VCaP (cell line): ENCODE results near the gene DGKD.
"Not testable (repeated sequence)": the region's sequence is repeated elsewhere in the genome, so short reads cannot be mapped to it uniquely, and the experiment has no call there.

Experiments
- H3K27ac ChIP-seq: fragments of 450-650 bp; 2 replicates; pipeline ENCODE4 v1.5.1; 2017
- CTCF ChIP-seq: fragments of 450-650 bp; conservative IDR thresholded peaks from 2 replicates; pipeline ENCODE4 v1.5.1; 2017; ENCODE audit warnings: mild to moderate bottlenecking, moderate library complexity

Gene DGKD

GRCh38 chr2:233386382-233387041 lies 32.2 kb downstream of the DGKD start:
- no peak for TF ChIP-seq CTCF
- peak overlapping the region; percentile 61 for H3K27ac ChIP-seq

DNA sequence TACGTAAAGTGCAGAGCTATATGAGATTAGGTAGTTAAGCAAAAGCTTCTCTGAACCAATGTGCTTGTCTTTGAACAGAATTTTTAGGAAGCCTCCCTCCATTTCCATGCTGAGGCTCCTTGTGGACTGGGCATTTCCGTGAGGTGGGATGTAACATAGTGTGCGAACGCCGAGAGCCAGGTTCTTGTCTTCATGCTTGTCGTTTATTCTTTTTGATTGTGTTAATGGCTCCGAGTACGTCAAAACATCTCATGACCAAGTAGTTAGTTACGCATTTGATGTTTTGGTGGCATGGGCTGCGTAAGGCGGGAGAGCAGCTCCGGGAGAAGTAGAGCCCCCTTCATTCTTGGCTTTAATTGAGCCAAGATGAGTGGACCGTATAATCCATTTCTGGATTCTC lies 32.9 kb downstream of the DGKD start:
- TF ChIP-seq CTCF, result no peak
- peak overlapping the region; percentile 61 for H3K27ac ChIP-seq

DNA sequence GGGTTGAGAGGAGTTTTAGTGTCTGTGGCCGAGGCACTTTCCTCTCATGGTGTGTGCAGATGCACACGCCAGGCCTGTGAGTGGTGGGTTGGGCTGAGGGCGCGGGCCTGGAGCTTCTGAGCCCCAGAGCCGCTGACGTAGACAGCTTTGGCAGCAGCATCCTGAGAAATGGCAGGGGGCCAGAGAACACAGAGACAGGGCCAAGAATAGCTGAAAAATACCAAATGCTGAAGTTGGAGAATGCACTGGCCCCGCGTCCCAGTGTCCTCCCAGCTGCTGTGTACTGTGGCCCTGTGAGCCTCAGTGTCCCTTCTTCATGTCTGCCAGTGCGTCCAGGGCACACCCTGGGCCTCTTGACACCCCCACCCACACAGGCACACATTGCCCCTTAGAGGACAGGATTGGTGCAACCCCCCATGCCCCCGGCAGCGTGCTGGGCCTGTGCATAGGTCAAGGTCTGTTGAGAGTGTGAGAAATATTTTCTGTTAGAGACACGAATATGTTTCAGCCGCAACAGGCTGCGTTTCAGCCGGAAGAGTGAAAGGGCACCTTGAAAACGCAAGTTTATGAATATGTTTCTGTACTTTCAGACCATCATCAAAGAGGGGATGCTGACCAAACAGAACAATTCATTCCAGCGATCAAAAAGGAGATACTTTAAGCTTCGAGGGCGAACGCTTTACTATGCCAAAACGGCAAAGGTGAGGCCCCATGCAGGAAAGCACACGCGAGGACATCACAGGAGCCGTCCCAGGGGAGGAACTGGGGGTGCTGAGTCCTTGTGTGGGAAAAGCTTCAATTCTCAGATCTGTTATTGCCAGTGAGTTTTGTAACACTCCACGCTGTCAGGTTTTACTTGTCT lies 33.6 kb downstream of the DGKD start:
- TF ChIP-seq CTCF, result no peak
- peak overlapping the region; percentile 61 for H3K27ac ChIP-seq

DNA sequence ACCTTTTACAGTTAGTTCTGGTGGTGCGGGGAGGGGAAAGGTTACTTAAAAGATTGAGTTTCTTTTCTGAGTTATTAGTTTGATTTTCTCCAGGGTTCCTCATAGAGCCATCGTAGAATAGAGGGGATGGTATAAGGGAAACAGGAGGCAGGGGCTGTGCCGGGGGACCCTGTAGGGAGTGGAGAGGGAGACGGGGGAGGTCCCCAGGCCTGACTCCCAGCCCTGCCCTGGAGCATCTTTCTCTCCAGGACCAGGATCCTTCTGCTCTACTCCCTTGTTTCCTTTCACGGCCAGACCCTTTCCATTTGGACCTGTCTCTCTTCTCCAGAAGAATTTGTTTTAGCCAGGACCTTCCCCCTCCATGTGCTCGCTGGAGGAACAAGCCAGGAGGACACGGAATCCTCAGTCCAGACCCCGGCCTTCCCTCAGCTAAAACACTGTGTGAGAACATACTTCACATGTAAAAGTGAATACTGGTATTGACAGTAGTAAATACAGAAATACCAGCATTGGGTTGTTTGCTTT lies 35.4 kb downstream of the DGKD start:
- no peak overlapping the region for H3K27ac ChIP-seq
- no peak for TF ChIP-seq CTCF

- H3K27ac ChIP-seq, result no peak overlapping the region
Observed at GRCh38 chr2:233395687-233396086, 41.4 kb downstream of the DGKD start.

GRCh38 chr2:233396726-233397665 lies 42.7 kb downstream of the DGKD start:
- H3K27ac ChIP-seq, result not testable (repeated sequence)

More at GRCh38 chr2:233395687-233396086, 41.4 kb downstream of the DGKD start:
- no peak for TF ChIP-seq CTCF

DNA sequence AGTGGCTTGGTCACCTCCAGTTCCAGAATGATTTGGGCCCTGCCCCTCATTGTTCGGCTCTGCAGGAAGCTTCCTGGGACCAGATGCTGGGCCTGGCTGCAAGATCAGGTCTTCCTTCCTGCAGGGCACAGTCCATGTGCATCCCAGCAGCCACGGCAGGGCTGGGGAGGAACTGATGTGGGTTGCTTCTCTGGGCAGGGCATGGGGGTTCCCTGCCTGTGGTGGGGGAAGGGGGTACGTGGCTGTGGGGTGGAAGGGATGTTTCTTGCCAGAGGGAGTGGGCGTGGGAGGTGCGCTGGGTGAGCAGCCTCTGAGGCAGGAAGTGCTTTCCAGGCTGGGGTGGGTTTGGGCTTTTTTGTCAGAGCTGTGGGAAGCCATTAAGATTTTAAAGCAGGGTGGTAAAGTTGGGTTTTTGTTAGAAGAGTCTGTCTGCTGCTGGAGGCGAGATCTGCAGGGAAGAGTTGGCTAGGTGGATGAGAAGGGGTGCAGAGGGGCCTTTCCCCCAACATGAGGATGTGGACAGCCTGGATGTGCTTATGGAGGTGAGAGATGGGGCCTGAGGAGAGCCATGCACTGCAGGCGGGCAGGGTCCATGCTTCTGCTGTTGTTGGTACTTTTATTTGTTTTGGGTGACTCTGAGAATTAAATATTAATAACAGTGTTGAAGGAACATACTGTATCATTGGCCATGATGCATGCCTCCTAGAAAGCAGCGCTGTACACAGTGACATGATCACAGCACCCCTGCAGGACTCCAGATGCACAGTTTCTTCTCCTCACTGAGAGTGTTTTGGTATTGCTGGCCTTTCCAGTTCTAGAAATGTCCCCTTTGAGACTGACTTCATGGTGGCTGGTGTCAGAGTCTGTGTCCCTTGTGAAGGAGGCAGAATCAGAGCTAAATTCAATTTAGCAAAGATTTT lies 45.3 kb downstream of the DGKD start:
- no peak for TF ChIP-seq CTCF
- no peak overlapping the region for H3K27ac ChIP-seq
